Inferior parietal cortex (tissue), 1 donor: ENCODE data around the gene ZNF646.

Experiments used
- DNase-seq: peaks from one replicate; pipeline ENCODE4 v3.0.0-alpha.2; 2016; ENCODE audit errors: extremely low spot score

ZNF646 gene

DNA sequence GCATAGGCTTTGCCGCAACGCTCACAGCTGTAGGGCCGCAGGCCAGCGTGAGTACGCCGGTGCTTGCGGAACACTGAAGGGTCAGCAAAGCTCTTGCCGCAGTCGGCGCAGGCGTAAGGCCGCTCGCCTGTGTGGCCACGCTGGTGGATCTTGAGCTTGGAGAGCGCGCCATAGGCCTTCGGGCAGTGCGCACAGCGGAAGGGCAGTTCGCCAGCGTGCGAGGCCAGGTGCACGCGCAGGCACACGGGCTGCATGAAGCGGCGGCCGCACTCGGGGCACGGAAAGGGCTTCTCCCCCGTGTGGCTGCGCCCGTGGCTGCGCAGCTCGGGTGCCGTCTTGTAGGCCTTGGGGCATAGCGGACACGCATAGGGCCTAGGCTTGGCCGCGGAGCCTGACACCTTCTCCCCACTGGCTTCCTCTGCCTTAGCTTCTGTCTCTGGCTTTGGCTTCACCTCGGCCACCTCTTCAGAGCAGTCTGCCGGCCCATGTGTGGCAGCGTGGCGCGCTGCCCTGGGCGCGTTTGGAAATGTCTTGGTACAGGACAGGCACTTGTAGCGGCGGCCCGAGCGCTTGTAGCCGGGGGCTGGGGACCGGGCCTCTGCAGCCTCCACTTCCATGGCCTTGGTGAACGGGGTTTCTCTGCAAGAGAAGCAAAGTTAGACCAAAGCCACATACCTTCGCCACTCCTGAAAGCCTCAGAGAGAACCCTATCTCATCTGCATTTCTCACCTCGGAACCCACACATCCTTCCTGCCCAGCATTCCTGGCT, 10.2 kb upstream of the ZNF646 start:
- DNase-seq, result no peak

DNA sequence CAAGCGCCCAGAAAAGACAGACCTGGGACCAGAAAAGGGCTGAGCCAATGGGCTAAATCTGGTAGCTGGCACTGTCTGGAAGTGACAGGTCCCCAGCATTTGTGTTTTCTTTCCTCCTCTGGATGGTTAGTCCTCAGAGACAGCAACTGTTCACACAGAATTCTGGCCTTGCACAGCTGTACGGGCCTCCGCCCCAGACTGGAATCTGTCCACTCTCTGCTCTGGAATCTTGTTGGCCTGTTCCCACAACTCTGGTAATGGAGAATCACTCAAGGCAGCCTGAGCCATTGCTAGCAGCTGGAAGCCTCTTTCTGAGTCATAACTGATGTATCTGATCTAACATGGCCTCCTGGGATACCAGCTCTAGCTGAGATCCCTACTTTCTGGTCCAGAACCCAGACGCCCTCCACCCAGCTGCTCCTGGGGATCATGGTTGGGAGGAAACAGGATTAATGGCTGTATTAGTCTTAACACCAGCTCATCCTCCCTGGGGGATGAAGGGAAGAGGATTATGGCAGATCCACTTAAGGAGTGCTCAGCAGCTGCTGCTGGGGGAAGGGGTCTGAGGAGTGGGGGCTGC, 9.2 kb upstream of the ZNF646 start:
- DNase-seq, result no peak

DNA sequence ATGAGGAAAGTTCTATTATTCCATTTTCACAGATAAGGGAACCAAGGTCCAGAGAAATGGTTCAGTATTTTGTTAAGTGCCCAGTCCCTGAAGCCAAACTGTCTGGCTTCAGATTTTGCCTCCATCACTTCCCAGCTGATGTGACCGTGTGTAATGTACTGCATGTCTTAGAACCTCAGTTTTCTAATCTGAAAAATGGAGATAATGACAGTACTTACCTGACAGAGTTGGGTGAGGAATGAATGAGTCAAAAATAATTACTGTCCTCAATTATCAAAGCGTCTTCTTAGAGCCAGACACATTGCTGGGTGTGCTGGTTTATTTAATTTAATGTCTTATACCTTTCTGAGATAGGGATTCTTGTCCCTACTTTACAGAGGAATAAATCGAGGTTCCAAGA, 6.9 kb upstream of the ZNF646 start:
- DNase-seq, result no peak

DNA sequence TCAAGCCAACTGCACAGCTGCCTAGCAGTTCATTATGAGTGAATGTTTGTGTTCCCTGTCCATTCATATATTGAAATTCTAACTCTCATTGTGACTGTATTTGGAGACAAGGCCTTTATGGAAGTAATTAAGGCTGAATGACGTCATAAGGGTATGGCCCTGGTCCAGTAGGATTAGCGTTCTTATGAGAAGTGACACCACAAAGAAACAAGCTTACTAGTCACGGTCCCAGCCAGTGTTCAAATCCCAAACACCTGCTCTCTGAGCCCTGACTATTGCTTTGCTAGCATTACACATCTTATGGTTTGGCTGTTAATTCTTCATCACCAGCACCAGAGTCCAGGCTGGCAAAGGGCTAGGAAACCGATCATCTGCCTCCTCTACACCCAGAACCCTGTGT, 2.4 kb upstream of the ZNF646 start:
- DNase-seq, result no peak

DNA sequence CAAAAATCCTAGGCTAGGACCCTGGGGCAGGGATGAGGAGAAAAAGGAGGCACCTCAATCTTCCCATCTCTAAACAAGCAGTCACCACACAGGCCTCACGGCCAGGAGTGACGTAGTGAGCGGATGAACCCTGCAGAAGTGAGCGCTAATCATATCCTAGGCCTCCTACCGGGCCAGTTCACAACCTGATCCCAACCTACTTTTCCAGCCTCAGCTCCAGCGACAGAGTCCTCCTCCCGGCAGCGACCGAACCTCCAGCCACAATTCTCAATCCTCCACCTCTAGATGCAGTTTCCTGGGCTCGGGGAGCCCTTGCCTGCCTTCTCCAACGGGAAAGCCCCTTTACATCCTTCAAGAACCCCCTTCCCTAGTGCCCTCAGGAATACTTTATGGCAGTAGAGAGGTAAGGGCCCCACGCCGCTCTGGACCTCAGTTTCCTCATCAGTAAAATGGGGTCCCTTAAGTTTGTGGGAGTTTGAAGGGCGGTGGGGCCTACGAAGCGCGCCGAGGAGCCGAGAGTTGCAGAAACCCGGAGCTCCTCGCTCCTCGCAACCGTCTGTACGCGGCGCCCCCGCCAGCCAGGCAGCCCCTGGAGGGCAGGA, 1.6 kb upstream of the ZNF646 start:
- DNase-seq, result peak; percentile 29

DNA sequence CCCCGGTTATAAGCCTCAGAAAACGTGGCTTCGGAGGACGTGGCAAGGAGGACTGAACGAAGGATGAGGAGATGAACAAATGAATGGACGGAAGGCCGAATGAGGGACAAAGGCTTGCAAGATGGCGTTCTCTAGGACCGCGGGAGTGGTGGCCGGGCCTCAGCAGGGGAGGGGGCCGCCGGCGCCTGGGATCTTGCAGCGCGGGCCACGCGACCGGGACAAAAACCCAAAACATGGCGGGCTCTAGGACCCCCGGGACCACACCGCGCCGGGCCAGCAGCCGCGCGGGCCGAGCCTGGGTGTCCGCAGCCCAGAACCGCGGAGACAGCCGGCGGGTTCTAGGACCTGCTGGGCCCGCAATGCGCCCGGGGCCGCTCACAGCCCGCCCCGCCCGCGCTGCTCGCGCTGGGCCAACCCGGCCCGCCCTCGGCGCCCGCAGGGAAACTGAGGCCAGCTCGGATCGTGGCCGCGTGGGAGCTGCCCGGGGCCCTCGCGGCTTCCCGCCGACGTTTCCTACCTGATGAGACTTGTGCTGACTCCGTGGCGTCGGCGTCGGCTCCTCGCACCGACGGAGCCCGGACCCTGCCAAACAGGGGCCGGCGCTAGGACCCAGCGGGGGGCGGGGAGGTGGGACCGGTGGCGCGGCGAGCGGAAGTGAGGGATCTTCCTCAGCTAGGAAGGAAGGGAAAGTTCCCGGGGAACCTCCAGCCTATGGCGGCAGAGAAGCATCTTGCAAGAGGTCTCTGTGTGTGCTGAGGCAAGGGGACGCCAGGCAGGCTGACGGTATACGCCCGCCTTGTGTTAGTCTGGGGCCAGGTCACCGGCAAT, 866 bp upstream of the ZNF646 start:
- DNase-seq, result peak; percentile 87

DNA sequence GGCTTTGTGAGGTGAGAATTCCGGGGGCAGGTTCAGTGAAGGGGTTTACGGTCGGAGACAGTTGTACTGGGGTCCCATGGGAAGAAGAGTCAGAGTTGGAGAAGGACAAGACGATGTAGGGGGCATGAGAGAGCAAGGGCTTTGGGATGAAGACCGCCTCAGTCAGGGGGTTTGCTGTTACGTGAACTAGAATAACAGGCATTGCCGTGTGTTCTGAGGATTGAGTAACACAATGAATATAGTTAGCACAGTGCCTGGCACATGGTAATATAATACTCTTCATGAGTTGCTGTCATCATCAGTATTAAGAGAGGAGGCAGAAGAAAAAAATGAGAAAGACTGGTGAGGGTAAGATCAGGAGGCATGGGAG, 577 bp downstream of the ZNF646 start:
- DNase-seq, result no peak

DNA sequence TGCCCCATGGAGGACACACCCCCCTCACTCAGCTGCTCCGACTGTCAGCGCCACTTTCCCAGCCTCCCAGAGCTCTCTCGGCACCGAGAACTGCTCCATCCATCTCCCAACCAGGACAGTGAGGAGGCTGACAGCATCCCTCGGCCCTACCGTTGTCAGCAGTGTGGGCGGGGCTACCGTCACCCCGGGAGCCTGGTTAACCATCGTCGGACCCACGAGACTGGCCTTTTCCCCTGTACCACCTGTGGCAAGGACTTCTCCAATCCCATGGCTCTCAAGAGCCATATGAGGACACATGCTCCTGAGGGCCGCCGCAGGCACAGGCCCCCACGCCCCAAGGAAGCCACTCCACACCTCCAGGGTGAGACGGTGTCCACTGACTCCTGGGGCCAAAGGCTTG, 2.1 kb downstream of the ZNF646 start:
- DNase-seq, result no peak

DNA sequence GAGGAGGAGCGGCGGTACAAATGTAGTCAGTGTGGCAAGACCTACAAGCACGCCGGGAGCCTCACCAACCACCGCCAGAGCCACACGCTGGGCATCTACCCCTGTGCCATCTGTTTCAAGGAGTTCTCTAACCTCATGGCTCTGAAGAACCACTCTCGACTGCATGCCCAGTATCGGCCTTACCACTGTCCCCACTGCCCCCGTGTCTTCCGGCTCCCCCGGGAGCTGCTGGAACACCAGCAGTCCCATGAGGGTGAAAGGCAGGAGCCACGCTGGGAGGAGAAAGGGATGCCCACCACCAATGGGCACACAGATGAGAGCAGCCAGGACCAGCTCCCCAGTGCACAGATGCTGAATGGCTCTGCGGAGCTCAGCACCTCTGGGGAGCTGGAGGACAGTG, 2.8 kb downstream of the ZNF646 start:
- no peak for DNase-seq

DNA sequence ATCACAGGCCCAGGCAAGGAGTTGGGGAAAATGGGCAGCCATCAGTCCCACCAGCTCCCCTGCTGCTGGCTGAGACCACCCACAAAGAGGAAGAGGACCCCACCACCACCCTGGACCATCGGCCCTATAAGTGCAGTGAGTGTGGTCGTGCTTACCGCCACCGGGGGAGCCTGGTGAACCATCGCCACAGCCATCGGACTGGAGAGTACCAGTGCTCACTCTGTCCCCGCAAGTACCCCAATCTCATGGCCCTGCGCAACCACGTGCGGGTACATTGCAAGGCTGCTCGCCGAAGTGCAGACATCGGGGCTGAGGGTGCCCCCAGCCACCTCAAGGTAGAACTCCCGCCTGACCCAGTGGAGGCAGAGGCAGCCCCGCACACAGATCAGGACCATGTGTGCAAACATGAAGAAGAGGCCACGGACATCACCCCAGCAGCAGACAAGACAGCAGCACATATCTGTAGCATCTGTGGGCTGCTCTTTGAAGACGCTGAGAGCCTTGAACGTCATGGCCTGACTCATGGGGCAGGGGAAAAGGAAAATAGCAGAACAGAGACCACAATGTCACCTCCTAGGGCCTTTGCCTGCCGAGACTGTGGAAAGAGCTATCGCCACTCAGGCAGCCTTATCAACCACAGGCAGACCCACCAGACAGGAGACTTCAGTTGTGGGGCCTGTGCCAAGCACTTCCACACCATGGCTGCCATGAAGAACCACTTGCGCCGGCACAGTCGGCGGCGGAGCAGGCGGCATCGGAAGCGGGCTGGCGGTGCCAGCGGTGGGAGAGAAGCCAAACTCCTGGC, 3.6 kb downstream of the ZNF646 start:
- no peak for DNase-seq

DNA sequence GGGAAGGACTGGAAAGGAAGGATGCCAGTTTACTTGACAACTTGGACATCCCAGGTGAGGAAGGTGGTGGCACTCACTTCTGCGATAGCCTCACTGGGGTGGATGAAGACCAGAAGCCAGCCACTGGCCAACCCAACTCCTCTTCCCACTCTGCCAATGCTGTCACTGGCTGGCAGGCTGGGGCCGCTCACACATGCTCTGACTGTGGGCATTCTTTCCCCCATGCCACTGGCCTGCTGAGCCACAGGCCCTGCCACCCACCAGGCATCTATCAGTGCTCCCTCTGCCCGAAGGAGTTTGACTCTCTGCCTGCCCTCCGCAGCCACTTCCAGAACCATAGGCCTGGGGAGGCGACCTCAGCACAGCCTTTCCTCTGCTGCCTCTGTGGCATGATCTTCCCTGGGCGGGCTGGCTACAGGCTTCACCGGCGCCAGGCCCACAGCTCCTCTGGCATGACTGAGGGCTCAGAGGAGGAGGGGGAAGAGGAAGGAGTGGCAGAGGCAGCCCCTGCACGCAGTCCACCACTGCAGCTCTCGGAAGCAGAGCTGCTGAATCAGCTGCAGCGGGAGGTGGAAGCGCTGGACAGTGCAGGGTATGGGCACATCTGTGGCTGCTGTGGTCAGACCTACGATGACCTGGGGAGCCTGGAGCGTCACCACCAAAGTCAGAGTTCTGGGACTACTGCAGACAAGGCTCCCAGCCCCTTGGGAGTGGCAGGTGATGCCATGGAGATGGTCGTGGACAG, 4.5 kb downstream of the ZNF646 start:
- no peak for DNase-seq

DNA sequence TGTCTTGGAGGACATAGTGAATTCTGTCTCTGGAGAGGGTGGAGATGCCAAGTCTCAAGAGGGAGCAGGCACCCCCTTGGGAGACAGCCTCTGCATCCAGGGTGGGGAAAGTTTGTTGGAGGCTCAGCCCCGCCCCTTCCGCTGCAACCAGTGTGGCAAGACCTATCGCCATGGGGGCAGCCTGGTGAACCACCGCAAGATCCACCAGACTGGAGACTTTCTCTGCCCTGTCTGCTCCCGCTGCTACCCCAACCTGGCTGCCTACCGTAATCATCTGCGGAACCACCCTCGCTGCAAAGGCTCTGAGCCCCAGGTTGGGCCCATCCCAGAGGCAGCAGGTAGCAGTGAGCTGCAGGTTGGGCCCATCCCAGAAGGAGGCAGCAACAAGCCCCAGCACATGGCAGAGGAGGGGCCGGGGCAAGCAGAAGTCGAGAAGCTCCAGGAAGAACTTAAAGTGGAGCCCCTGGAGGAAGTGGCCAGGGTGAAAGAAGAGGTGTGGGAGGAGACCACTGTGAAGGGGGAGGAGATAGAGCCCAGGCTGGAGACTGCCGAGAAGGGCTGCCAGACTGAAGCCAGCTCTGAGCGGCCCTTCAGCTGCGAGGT, 5.2 kb downstream of the ZNF646 start:
- DNase-seq, result no peak

DNA sequence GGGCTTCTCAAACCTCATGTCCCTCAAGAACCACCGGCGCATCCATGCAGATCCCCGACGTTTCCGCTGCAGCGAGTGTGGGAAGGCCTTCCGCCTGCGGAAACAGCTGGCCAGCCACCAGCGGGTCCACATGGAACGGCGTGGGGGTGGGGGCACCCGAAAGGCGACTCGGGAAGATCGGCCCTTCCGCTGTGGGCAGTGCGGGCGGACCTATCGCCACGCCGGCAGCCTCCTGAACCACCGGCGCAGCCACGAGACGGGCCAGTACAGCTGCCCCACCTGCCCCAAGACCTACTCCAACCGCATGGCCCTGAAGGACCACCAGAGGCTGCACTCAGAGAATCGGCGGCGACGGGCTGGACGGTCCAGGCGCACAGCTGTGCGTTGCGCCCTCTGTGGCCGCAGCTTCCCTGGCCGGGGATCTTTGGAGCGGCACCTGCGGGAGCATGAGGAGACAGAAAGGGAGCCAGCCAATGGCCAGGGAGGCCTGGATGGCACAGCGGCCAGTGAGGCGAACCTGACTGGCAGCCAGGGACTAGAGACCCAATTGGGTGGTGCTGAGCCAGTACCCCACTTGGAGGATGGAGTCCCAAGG, 5.9 kb downstream of the ZNF646 start:
- DNase-seq, result no peak

DNA sequence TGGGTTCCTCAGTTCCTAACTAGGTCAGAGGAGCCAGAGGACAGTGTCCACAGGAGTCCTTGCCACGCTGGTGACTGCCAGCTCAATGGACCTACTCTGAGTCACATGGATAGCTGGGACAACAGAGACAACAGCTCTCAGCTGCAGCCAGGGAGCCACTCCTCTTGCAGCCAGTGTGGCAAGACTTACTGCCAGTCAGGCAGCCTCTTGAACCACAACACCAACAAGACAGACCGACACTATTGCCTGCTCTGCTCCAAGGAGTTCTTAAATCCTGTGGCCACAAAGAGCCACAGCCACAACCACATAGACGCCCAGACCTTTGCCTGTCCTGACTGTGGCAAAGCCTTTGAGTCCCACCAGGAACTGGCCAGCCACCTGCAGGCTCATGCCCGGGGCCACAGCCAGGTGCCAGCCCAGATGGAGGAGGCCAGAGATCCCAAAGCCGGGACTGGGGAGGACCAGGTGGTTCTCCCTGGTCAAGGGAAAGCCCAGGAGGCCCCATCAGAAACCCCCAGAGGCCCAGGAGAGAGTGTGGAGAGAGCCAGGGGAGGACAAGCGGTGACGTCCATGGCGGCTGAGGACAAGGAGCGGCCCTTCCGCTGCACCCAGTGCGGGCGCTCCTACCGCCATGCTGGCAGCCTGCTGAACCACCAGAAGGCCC, 6.7 kb downstream of the ZNF646 start:
- DNase-seq, result no peak

DNA sequence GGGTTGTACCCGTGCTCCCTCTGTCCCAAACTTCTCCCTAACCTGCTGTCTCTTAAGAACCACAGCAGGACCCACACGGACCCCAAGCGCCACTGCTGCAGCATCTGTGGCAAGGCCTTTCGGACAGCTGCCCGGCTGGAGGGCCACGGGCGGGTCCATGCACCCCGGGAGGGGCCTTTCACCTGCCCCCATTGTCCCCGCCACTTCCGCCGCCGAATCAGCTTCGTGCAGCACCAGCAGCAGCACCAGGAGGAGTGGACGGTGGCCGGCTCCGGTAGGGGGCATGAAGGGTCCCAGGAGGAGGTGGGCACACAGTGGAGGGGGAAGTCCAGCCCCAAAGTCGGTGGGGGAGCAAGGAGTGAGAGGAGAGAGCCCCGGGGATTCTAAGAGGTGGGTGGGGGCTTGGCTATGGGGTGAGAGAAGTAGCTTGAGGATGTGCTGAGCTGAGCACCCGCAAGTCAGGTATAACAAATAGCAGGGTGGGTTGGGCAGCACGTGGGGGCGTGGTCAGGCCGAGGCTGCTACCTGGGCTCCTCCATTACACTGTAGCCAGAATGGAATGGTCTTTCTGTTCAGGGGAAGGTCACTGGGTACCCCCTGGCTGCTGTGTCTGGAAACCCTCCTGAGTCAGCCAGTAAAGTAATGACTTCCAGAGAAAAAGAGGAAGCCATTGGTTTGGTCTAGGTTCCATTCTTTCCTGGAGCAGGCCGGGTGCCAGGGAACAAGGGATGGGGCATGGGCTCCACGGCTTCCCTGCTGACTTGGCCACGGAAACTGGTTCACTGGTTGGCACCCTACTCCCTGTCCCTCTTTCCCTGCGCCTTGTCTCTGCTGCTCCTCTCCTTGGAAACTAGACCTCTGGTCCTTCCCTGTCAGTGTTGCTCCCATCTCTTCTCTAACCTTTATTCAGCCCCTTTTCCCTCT, 7.5 kb downstream of the ZNF646 start:
- DNase-seq, result no peak

DNA sequence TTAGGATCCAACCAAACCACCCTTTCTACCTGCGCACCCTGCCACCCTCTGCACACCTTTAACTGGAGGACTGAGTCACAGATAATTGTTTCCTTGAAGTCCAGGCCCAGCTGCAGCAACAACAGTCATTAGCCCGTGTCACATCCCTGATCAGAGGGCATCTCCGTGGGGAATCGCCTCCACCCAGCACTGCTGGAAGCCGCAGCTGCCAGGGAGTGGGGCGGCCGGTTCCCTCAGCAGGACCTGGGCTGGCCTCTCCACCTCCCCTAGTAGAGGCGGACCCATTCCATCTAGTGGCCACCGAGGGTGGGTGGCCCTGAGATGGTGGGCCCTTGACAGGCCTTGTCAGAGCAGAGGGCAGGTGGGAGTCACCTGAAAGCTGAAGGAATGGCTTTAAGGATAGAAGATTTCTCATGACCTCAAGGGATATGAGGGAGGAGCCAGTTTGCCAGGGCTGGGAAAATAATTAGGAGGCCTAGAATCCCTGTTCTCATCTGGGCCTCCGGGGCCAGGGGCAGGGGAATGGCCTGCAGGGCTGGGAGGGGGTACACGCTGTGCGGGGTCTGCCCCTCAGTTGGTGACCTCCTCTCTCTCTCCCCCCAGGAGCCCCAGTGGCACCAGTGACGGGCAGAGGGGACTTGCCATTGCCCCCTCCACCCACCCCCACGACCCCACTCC, 8.3 kb downstream of the ZNF646 start:
- DNase-seq, result no peak

DNA sequence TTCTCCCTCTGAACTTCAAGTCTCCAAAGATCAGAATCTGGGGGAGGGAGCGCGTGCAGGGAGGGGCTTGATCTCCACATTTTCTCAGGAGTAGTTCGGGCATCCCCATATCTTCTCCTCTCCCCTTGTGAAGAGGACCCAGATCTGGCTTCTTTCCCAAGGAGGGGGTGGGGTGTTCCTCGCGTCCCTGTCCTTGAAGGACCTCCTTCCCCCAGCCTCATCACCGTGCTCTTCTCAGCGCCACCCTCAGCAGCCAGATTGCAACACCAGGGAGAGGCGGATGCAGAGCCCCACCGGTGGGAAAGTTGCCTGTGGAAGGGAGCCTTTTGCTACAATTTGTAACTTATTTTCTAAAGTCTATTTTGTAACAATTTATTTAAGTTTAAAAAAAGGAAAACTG, 8.9 kb downstream of the ZNF646 start:
- DNase-seq, result no peak

DNA sequence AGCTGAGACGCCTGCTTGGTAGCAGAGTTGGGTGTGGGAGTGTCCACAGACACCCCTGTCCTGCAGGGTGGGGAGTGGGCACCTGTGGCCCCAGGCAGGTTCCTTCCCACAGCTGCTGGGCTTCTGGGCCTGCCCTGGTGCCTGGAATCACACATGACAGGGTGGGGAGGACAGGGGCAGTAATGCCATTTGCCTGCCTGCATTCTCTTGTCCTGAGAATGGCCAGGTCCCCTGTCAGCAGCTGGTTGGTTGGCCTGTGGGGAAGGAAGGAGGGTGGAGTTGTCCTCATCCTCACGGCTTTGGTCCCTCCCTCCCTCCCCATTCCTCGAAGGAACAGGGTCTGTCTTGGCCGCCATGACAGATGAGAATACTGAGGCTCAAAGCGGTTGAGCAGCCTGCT, 9.3 kb downstream of the ZNF646 start:
- no peak for DNase-seq
